ENCODE measurements around the gene CORO1C.

CORO1C gene

GRCh38 chr12:108653082-108653516 is 78.2 kb downstream of the CORO1C start:
- no peak overlapping the region for H3K4me3 ChIP-seq (ENCODE audit: low read depth in 1 of 2, low read length in 2 of 2)
- no peak overlapping the region for H3K9ac ChIP-seq (ENCODE audit: low read depth, low read length)
- H3K4me1 ChIP-seq (ENCODE audit: insufficient read depth, low read length), result no peaks in the 10 kb centered on the region
- H4K20me1 ChIP-seq (ENCODE audit: insufficient read depth, low read length), result no peaks in the 10 kb centered on the region
- DNase-seq (no peak), ATAC-seq (ENCODE audit: insufficient read depth, low read depth) (no peak)
- no peak overlapping the region for H3K4me2 ChIP-seq (ENCODE audit: insufficient read depth, low read length)
- TF ChIP-seq CTCF (IDR thresholded peaks at IDR 0.05; ENCODE audit: borderline replicate concordance, extremely low read depth, low read length, poor library complexity, severe bottlenecking) (no peak), EZH2 (IDR thresholded peaks at IDR 0.05; ENCODE audit: borderline replicate concordance, low read depth, low read length, severe bottlenecking) (no peak)
- H2AFZ ChIP-seq (ENCODE audit: low read depth, low read length), result no peak overlapping the region
- H3K27ac ChIP-seq (ENCODE audit: low read length), result no peak overlapping the region
- no peaks in the 10 kb centered on the region for H3K79me2 ChIP-seq (ENCODE audit: insufficient read depth, low read length)
- peaks cover 76% of the 10 kb centered on the region for H3K36me3 ChIP-seq (ENCODE audit: insufficient read depth, low read length)
- no peaks in the 10 kb centered on the region for H3K9me3 ChIP-seq (ENCODE audit: insufficient read depth, low read length, severe bottlenecking)
- no peaks in the 10 kb centered on the region for H3K27me3 ChIP-seq (ENCODE audit: insufficient read depth, low read length, poor library complexity)

GRCh38 chr12:108650083-108650482 is 81.2 kb downstream of the CORO1C start:
- H3K27me3 ChIP-seq (ENCODE audit: insufficient read depth, low read length, poor library complexity), result no peaks in the 10 kb centered on the region
- H3K79me2 ChIP-seq (ENCODE audit: insufficient read depth, low read length), result no peaks in the 10 kb centered on the region
- H3K4me3 ChIP-seq (ENCODE audit: low read depth in 1 of 2, low read length in 2 of 2), result no peak overlapping the region
- no peak overlapping the region for H3K27ac ChIP-seq (ENCODE audit: low read length)
- TF ChIP-seq CTCF (IDR thresholded peaks at IDR 0.05; ENCODE audit: borderline replicate concordance, extremely low read depth, low read length, poor library complexity, severe bottlenecking) (no peak), EZH2 (IDR thresholded peaks at IDR 0.05; ENCODE audit: borderline replicate concordance, low read depth, low read length, severe bottlenecking) (no peak)
- H3K4me1 ChIP-seq (ENCODE audit: insufficient read depth, low read length), result peaks cover 10% of the 10 kb centered on the region; the same call in 1 of the 2 replicates
- H3K4me2 ChIP-seq (ENCODE audit: insufficient read depth, low read length), result no peak overlapping the region
- no peak overlapping the region for H3K9ac ChIP-seq (ENCODE audit: low read depth, low read length)
- peaks cover 89% of the 10 kb centered on the region for H3K36me3 ChIP-seq (ENCODE audit: insufficient read depth, low read length)
- H4K20me1 ChIP-seq (ENCODE audit: insufficient read depth, low read length), result no peaks in the 10 kb centered on the region
- H2AFZ ChIP-seq (ENCODE audit: low read depth, low read length), result no peak overlapping the region
- H3K9me3 ChIP-seq (ENCODE audit: insufficient read depth, low read length, severe bottlenecking), result no peaks in the 10 kb centered on the region
- DNase-seq (no peak), ATAC-seq (ENCODE audit: insufficient read depth, low read depth) (no peak)

GRCh38 chr12:108649669-108650068 is 81.6 kb downstream of the CORO1C start:
- no peak for ATAC-seq (ENCODE audit: insufficient read depth, low read depth)

More at GRCh38 chr12:108649669-108650068, 81.6 kb downstream of the CORO1C start:
- Histone ChIP-seq H3K79me2 (ENCODE audit: insufficient read depth, low read length) (no peaks in the 10 kb centered on the region), H2AFZ (ENCODE audit: low read depth, low read length) (no peak overlapping the region), H3K9ac (ENCODE audit: low read depth, low read length) (no peak overlapping the region), H3K36me3 (ENCODE audit: insufficient read depth, low read length) (peaks cover 93% of the 10 kb centered on the region), H3K27me3 (ENCODE audit: insufficient read depth, low read length, poor library complexity) (no peaks in the 10 kb centered on the region), H3K27ac (ENCODE audit: low read length) (0 out of 2 replicates have a peak overlapping the region, but pooled peaks have one; percentile 19), H3K9me3 (ENCODE audit: insufficient read depth, low read length, severe bottlenecking) (no peaks in the 10 kb centered on the region), H4K20me1 (ENCODE audit: insufficient read depth, low read length) (no peaks in the 10 kb centered on the region), H3K4me3 (ENCODE audit: low read depth in 1 of 2, low read length in 2 of 2) (no peak overlapping the region), H3K4me1 (ENCODE audit: insufficient read depth, low read length) (peaks cover 10% of the 10 kb centered on the region; the same call in 1 of the 2 replicates), H3K4me2 (ENCODE audit: insufficient read depth, low read length) (no peak overlapping the region)
- TF ChIP-seq CTCF (IDR thresholded peaks at IDR 0.05; ENCODE audit: borderline replicate concordance, extremely low read depth, low read length, poor library complexity, severe bottlenecking) (no peak), EZH2 (IDR thresholded peaks at IDR 0.05; ENCODE audit: borderline replicate concordance, low read depth, low read length, severe bottlenecking) (no peak)
- no peak for DNase-seq

All from DND-41 (cell line).